Thyroid gland (tissue), 4 donors: ENCODE measurements around the gene ZSWIM6.

Experiments
- POLR2A ChIP-seq, 2 donors: fragments of 450-650 bp; IDR thresholded peaks; one replicate each; pipeline ENCODE4 v1.6.1; 2017; ENCODE audit warnings: antibody characterized with exemption in 2 of 2, mild to moderate bottlenecking in 2 of 2, moderate library complexity in 1 of 2
- TF ChIP-seq, protein P1 (sequence below), 6 experiments: fragments of 200-600 bp in 3 of 6; fragments of 450-650 bp in 3 of 6; sonication (generic) in 3 of 6; IDR thresholded peaks; one replicate each; pipeline ENCODE4 v1.5.1; 2016 to 2019; ENCODE audit warnings: antibody characterized with exemption in 6 of 6, mild to moderate bottlenecking in 2 of 6, inconsistent platforms in 1 of 6, moderate library complexity in 1 of 6

DNA sequence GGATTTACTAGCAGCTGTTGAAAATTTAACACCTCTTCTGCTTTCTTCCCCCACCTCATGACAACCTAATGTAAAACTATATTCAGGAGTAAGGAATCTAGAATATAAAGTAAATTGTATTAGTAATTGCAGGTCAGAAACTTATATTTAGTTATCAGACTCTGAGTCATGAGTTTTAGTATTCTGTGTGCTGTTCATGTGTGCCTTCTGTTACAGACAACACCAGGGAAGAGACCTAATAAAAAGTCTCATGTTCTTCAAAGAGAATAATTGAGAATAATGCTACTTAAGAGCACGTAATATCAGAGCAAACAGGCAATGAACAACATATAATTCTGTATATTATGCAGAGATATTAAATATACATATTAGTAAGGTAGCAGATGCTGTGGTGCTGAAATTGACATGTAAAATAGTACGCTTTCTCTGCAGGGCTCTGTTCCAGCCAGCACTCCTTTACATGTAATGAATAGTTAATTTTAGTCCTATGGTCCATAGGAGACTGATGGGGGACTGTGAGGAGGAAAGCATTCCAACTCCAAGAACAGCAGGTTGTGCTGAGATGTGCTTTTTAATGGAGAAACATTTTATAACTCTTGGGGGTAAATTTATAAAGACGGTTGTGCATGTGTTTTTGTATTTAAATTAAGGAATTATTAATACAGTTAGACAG lies 106.4 kb downstream of the ZSWIM6 start:
- TF ChIP-seq, protein P1, sequence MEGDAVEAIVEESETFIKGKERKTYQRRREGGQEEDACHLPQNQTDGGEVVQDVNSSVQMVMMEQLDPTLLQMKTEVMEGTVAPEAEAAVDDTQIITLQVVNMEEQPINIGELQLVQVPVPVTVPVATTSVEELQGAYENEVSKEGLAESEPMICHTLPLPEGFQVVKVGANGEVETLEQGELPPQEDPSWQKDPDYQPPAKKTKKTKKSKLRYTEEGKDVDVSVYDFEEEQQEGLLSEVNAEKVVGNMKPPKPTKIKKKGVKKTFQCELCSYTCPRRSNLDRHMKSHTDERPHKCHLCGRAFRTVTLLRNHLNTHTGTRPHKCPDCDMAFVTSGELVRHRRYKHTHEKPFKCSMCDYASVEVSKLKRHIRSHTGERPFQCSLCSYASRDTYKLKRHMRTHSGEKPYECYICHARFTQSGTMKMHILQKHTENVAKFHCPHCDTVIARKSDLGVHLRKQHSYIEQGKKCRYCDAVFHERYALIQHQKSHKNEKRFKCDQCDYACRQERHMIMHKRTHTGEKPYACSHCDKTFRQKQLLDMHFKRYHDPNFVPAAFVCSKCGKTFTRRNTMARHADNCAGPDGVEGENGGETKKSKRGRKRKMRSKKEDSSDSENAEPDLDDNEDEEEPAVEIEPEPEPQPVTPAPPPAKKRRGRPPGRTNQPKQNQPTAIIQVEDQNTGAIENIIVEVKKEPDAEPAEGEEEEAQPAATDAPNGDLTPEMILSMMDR (IDR thresholded peaks at IDR 0.05): no peak
- TF ChIP-seq POLR2A (IDR thresholded peaks at IDR 0.05): no peak
